Psoas muscle (tissue), 8 donors: ENCODE results near the gene TBX15. TPM values are rescaled to one million over a fixed set of nuclear protein-coding genes. Genes with fewer than 3 reads are reported as not detected.

Experiments used
- ATAC-seq, 4 donors: fragments of 200-7000 bp; cut with Tn5 transposase; one replicate each; pipeline ENCODE4 v1.9.1; 2020; ENCODE audit warnings: moderate library complexity in 3 of 4, mild to moderate bottlenecking in 2 of 4
- DNase-seq, 2 donors: peaks; one replicate each; pipeline ENCODE4 v3.0.0-alpha.2; 2020
- H3K27ac ChIP-seq: fragments of 200-600 bp; one replicate; pipeline ENCODE4 v1.8.0; 2022
- H3K27me3 ChIP-seq, 3 donors: fragments of 200-600 bp in 1 of 3; one replicate each; pipeline versions ENCODE4 v1.6.1 to v1.8.0; 2013 to 2022; ENCODE audit warnings: low read length in 2 of 3, mild to moderate bottlenecking in 2 of 3, moderate library complexity in 1 of 3; ENCODE audit not compliant: insufficient read depth in 3 of 3
- H3K36me3 ChIP-seq, 2 donors: fragments of 200-600 bp in 1 of 2; one replicate each; pipeline versions ENCODE4 v1.6.1 to v1.8.0; 2013 to 2022; ENCODE audit warnings: low read depth in 1 of 2, mild to moderate bottlenecking in 1 of 2, moderate library complexity in 1 of 2; ENCODE audit not compliant: insufficient read depth in 1 of 2
- H3K4me1 ChIP-seq: fragments of 200-600 bp; one replicate; pipeline ENCODE4 v1.8.0; 2022
- H3K4me3 ChIP-seq: fragments of 200-600 bp; one replicate; pipeline ENCODE4 v1.8.0; 2022; ENCODE audit warnings: mild to moderate bottlenecking
- H3K9me3 ChIP-seq: fragments of 200-600 bp; one replicate; pipeline ENCODE4 v1.8.0; 2022
- CTCF ChIP-seq: fragments of 200-600 bp; IDR thresholded peaks from one replicate; pipeline ENCODE4 v1.8.0; 2022; ENCODE audit warnings: antibody characterized with exemption
- WGBS, 3 donors: extraction: QIAGEN DNeasy Blood & Tissue Kit; methylation state at CpG; one replicate each; pipeline versions ENCODE4 v1.1.6 to v1.1.7; 2013; 5-methylcytosine and 5-hydroxymethylcytosine counted together
- intact Hi-C, 2 donors: fragments of 100-400 bp; cut with DNase I; formaldehyde crosslinking; loops; one replicate each; pipeline versions ENCODE4 v1.11.0 to v1.14.2; 2022
- polyA plus RNA-seq, 3 donors: library from polyadenylated mRNA; stranded (reverse); fragments of 200-250 nt; gene quantifications; one replicate each; pipeline ENCODE4 v1.2.3, GENCODE V29; 2013
- total RNA-seq, 4 donors: library from RNA; stranded (reverse); fragmentation: NEBNext Ultra II Directional in 2 of 4; extraction: Animal tissue kit (Norgen Biotek cat#: 25700) in 2 of 4; gene quantifications; one replicate each; pipeline versions ENCODE4 v1.2.1 to v1.2.4, GENCODE V29; 2021 to 2023
- donor health status: healthy with polysubstance abuse.
- donor health status: DM: no; HTN: no; CAD: no; lungs with moderate emphysema.
- donor health status: Bipolar disorder and iron deficiency.
- donor health status: healthy.
- donor health status: DM: yes; HTN: yes; CAD: no.
- donor health status: DM: no; HTN: no; CAD: no.
- donor health status: DM: no; HTN: no; CAD: no.
- donor health status: DM: yes; HTN: yes; CAD: no.

The TBX15 gene
- total and polyA plus RNA-seq, 7 donors: 37.0 to 220 (median 105) TPM

- H3K36me3 ChIP-seq: peaks cover 6 to 38% of the 10 kb centered on the region in 2 donors
- H3K4me1 ChIP-seq: peaks cover 9% of the 10 kb centered on the region
- peak in 3 of 4 donors; percentile 33 to 38 (median 34) for ATAC-seq
- no peak overlapping the region for H3K27ac ChIP-seq
- 39 to 43% (median 40%) methylated on average over 2 of the region's 2 CpGs for WGBS, 3 donors
- intact Hi-C loops: no loop called here
- H3K27me3 ChIP-seq: no peaks in the 10 kb centered on the region
- no peak for TF ChIP-seq CTCF
- no peaks in the 10 kb centered on the region for H3K9me3 ChIP-seq
- H3K4me3 ChIP-seq: no peak overlapping the region
- no peak for DNase-seq
Measured at GRCh38 chr1:118881751-118882150, 106.4 kb downstream of the TBX15 start.

- Histone ChIP-seq H3K27ac (no peak overlapping the region), H3K4me1 (peaks cover 9% of the 10 kb centered on the region), H3K36me3 (peaks cover 0 to 9% of the 10 kb centered on the region in 2 donors), H3K27me3 (no peaks in the 10 kb centered on the region), H3K4me3 (no peak overlapping the region), H3K9me3 (no peaks in the 10 kb centered on the region)
- WGBS, 3 donors: 14 to 36% (median 19%) methylated on average over 4 of the region's 4 CpGs
- no peak for TF ChIP-seq CTCF
- no peak for DNase-seq
- peak; percentile 42 to 67 (median 52) for ATAC-seq
- intact Hi-C loops: no loop called here
Measured at GRCh38 chr1:118878661-118879060, 109.5 kb downstream of the TBX15 start.

GRCh38 chr1:118877668-118878396 lies 110.3 kb downstream of the TBX15 start:
- no peak overlapping the region for H3K27ac ChIP-seq
- DNase-seq (no peak), ATAC-seq (peak in 2 of 4 donors; percentile 8 to 13)
- H3K36me3 ChIP-seq: peaks cover 0 to under 1% of the 10 kb centered on the region in 2 donors
- no peaks in the 10 kb centered on the region for H3K27me3 ChIP-seq
- no peak overlapping the region for H3K4me3 ChIP-seq
- whole genome bisulfite sequencing, 3 donors: 59 to 64% (median 62%) methylated on average over 3 of the region's 3 CpGs
- intact Hi-C loops: no loop called here
- H3K9me3 ChIP-seq: no peaks in the 10 kb centered on the region
- TF ChIP-seq CTCF: no peak
- H3K4me1 ChIP-seq: peaks cover 9% of the 10 kb centered on the region

GRCh38 chr1:118871582-118872171 lies 116.5 kb downstream of the TBX15 start:
- no peak for TF ChIP-seq CTCF
- WGBS, 3 donors: 19 to 32% (median 24%) methylated on average over 7 of the region's 7 CpGs
- peak; percentile 59 to 76 (median 64) for ATAC-seq
- H3K4me3 ChIP-seq: no peak overlapping the region
- H3K27me3 ChIP-seq: no peaks in the 10 kb centered on the region
- H3K9me3 ChIP-seq: no peaks in the 10 kb centered on the region
- H3K27ac ChIP-seq: peak overlapping the region; percentile 28
- H3K4me1 ChIP-seq: peaks cover 5% of the 10 kb centered on the region
- DNase-seq: no peak
- intact Hi-C loops: no loop called here
- no peaks in the 10 kb centered on the region for H3K36me3 ChIP-seq
